SH-SY5Y (cell line): Measurements from ENCODE around the gene ASAP2.

Experiments used
- GATA2 ChIP-seq: IDR thresholded peaks from 2 replicates; pipeline ENCODE4 v1.6.1; 2011; ENCODE audit warnings: mild to moderate bottlenecking, low read depth, low read length
- GATA3 ChIP-seq: IDR thresholded peaks from 2 replicates; pipeline ENCODE4 v1.6.1; 2011; ENCODE audit warnings: low read depth, mild to moderate bottlenecking, low read length, moderate library complexity

Gene ASAP2

GRCh38 chr2:9364791-9365497 is 158.3 kb downstream of the ASAP2 start:
- no peak for TF ChIP-seq GATA2
- no peak for TF ChIP-seq GATA3

GRCh38 chr2:9365498-9366019 is 158.9 kb downstream of the ASAP2 start:
- no peak for TF ChIP-seq GATA3
- no peak for TF ChIP-seq GATA2

- TF ChIP-seq GATA2 (no peak), GATA3 (no peak)
Observed at GRCh38 chr2:9366026-9366425, 159.4 kb downstream of the ASAP2 start.

GRCh38 chr2:9370746-9371145 is 164.1 kb downstream of the ASAP2 start:
- TF ChIP-seq GATA3 = no peak
- no peak for TF ChIP-seq GATA2

- TF ChIP-seq GATA3 (no peak), GATA2 (no peak)
Observed at GRCh38 chr2:9373047-9373446, 166.4 kb downstream of the ASAP2 start.

- TF ChIP-seq GATA2 (no peak), GATA3 (no peak)
Observed at GRCh38 chr2:9373476-9373875, 166.9 kb downstream of the ASAP2 start.

- TF ChIP-seq GATA3 (no peak), GATA2 (no peak)
Observed at GRCh38 chr2:9374071-9374730, 167.6 kb downstream of the ASAP2 start.

GRCh38 chr2:9375857-9376428 is 169.3 kb downstream of the ASAP2 start:
- no peak for TF ChIP-seq GATA2
- no peak for TF ChIP-seq GATA3

- TF ChIP-seq GATA3 = no peak
- TF ChIP-seq GATA2 = no peak
Observed at GRCh38 chr2:9377461-9378097, 171.0 kb downstream of the ASAP2 start.

GRCh38 chr2:9378433-9379390 is 172.1 kb downstream of the ASAP2 start:
- TF ChIP-seq GATA3 (no peak), GATA2 (no peak)

GRCh38 chr2:9379391-9379755 is 172.8 kb downstream of the ASAP2 start:
- TF ChIP-seq GATA2 (no peak), GATA3 (no peak)

- TF ChIP-seq GATA3 (no peak), GATA2 (no peak)
Observed at GRCh38 chr2:9380702-9381628, 174.4 kb downstream of the ASAP2 start.

GRCh38 chr2:9382604-9383235 is 176.1 kb downstream of the ASAP2 start:
- TF ChIP-seq GATA2 (no peak), GATA3 (no peak)

- TF ChIP-seq GATA2 = no peak
- no peak for TF ChIP-seq GATA3
Observed at GRCh38 chr2:9384521-9384920, 177.9 kb downstream of the ASAP2 start.
